ENCODE results near the gene CDK18. TPM values are rescaled to one million over a fixed set of nuclear protein-coding genes. Genes with fewer than 3 reads are reported as not detected.

CDK18 gene
- polyA plus RNA-seq, 1 donor (not counting 4 experiments of a cell fraction or from before 2014, with no cell fraction given) = 10.9 TPM

DNA sequence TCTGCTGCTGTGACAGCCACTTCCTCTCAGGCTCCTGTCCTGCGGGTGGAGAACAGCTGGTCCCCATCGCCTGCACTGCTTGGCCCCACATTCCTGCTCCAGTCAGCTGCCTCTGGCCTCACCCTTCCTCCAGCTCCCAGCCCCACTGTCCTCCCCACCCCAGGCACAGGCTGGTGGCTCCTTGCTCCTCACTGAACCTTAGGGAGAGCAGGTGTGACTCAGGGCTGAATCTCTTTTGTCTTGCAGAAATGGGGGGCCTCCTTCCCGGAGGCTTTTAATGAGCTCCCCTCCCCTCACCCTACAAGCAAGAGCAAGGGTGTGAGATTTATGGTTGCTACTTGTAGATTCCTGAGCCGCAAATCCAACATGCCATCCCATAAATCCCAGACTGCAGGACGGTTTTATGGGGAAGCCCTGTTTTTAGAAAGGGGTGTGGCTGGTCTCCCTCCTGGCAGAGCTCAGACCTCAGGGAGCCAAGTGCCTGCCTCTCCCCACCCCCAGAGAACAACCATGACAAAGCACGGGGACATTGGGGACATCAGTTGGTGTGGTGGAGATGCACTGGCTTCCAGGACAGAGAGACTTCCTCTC, 15.2 kb downstream of the CDK18 start:
- Histone ChIP-seq H4K20me1 (ENCODE audit: control insufficient read depth, extremely low read depth, insufficient read depth, low read length) (no peaks in the 10 kb centered on the region), H3K27me3 (ENCODE audit: control insufficient read depth, extremely low read depth, insufficient read depth, low read length) (no peaks in the 10 kb centered on the region), H3K27ac (ENCODE audit: control insufficient read depth, insufficient read depth, low read length) (no peak overlapping the region), H3K4me1 (ENCODE audit: control insufficient read depth, extremely low read depth, insufficient read depth, low read length) (no peaks in the 10 kb centered on the region), H3K9ac (ENCODE audit: control insufficient read depth, extremely low read depth, insufficient read depth, low read length) (no peak overlapping the region), H3K9me3 (ENCODE audit: control insufficient read depth, low read depth, low read length) (no peaks in the 10 kb centered on the region), H3K9me1 (ENCODE audit: control insufficient read depth, extremely low read depth, insufficient read depth, low read length) (no peaks in the 10 kb centered on the region), H3K36me3 (ENCODE audit: control insufficient read depth in 2 of 2, extremely low read depth in 1 of 2, insufficient read depth in 2 of 2, low read length in 2 of 2) (peaks cover 0 to 8% of the 10 kb centered on the region in 2 experiments), H3K79me2 (ENCODE audit: control insufficient read depth, insufficient read depth, low read length) (no peaks in the 10 kb centered on the region), H3K4me3 (ENCODE audit: control insufficient read depth in 2 of 3, extremely low read depth in 1 of 3, insufficient read depth in 2 of 3, low read depth in 1 of 3, low read length in 3 of 3) (no peak overlapping the region), H3K4me2 (ENCODE audit: control insufficient read depth, extremely low read depth, insufficient read depth, low read depth, low read length) (no peak overlapping the region), H2AFZ (ENCODE audit: control insufficient read depth, low read length) (no peak overlapping the region)
- DNase-seq (ENCODE audit: low read depth, low spot score) (no peak), FAIRE-seq (no peak)
- dilution Hi-C loops (cut with MboI; ENCODE audit: extremely low pct_ligation_motif_present, low sequenced_read_pairs) = no loop called here
- no peak for TF ChIP-seq EZH2 (IDR thresholded peaks at IDR 0.05; ENCODE audit: low read length)

DNA sequence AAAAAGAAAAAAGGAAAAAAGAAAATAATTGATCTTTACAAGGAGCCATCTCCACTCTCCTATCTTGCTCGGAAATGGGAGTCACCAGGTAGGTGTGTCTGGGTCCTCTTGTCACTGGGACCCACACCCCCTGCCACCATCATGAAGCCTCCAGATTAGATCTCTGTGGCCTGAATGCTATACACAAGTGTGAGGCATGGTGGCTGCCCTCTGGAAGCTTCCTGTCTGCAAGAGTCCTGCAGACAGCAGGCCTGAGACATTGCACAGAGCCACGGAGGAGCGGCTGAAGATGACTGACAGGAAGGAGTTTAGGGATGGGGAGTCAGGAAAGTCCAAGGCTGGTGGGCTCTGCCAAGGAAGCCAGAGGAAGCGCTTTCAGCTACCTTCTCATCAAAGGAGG, 16.2 kb downstream of the CDK18 start:
- Histone ChIP-seq H3K4me3 (ENCODE audit: control insufficient read depth in 2 of 3, extremely low read depth in 1 of 3, insufficient read depth in 2 of 3, low read depth in 1 of 3, low read length in 3 of 3) (no peak overlapping the region), H3K79me2 (ENCODE audit: control insufficient read depth, insufficient read depth, low read length) (no peaks in the 10 kb centered on the region), H3K9me3 (ENCODE audit: control insufficient read depth, low read depth, low read length) (no peaks in the 10 kb centered on the region), H3K9ac (ENCODE audit: control insufficient read depth, extremely low read depth, insufficient read depth, low read length) (no peak overlapping the region), H3K27ac (ENCODE audit: control insufficient read depth, insufficient read depth, low read length) (no peak overlapping the region), H3K9me1 (ENCODE audit: control insufficient read depth, extremely low read depth, insufficient read depth, low read length) (no peaks in the 10 kb centered on the region), H3K4me2 (ENCODE audit: control insufficient read depth, extremely low read depth, insufficient read depth, low read depth, low read length) (no peak overlapping the region), H3K4me1 (ENCODE audit: control insufficient read depth, extremely low read depth, insufficient read depth, low read length) (no peaks in the 10 kb centered on the region), H3K27me3 (ENCODE audit: control insufficient read depth, extremely low read depth, insufficient read depth, low read length) (no peaks in the 10 kb centered on the region), H3K36me3 (ENCODE audit: control insufficient read depth in 2 of 2, extremely low read depth in 1 of 2, insufficient read depth in 2 of 2, low read length in 2 of 2) (peaks cover 0 to 12% of the 10 kb centered on the region in 2 experiments), H2AFZ (ENCODE audit: control insufficient read depth, low read length) (no peak overlapping the region), H4K20me1 (ENCODE audit: control insufficient read depth, extremely low read depth, insufficient read depth, low read length) (no peaks in the 10 kb centered on the region)
- dilution Hi-C loops (cut with MboI; ENCODE audit: extremely low pct_ligation_motif_present, low sequenced_read_pairs) = no loop called here
- TF ChIP-seq EZH2 (IDR thresholded peaks at IDR 0.05; ENCODE audit: low read length) = no peak
- TF ChIP-seq, protein P1, sequence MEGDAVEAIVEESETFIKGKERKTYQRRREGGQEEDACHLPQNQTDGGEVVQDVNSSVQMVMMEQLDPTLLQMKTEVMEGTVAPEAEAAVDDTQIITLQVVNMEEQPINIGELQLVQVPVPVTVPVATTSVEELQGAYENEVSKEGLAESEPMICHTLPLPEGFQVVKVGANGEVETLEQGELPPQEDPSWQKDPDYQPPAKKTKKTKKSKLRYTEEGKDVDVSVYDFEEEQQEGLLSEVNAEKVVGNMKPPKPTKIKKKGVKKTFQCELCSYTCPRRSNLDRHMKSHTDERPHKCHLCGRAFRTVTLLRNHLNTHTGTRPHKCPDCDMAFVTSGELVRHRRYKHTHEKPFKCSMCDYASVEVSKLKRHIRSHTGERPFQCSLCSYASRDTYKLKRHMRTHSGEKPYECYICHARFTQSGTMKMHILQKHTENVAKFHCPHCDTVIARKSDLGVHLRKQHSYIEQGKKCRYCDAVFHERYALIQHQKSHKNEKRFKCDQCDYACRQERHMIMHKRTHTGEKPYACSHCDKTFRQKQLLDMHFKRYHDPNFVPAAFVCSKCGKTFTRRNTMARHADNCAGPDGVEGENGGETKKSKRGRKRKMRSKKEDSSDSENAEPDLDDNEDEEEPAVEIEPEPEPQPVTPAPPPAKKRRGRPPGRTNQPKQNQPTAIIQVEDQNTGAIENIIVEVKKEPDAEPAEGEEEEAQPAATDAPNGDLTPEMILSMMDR (optimal IDR thresholded peaks at IDR 0.05 in 1 of 3, IDR thresholded peaks at IDR 0.05 in 1 of 3, conservative IDR thresholded peaks at IDR 0.05 in 1 of 3; ENCODE audit: extremely low read depth in 1 of 3, insufficient read depth in 2 of 3, low read length in 3 of 3) = no peak
- no peak for DNase-seq (ENCODE audit: low read depth, low spot score)
- no peak for FAIRE-seq

DNA sequence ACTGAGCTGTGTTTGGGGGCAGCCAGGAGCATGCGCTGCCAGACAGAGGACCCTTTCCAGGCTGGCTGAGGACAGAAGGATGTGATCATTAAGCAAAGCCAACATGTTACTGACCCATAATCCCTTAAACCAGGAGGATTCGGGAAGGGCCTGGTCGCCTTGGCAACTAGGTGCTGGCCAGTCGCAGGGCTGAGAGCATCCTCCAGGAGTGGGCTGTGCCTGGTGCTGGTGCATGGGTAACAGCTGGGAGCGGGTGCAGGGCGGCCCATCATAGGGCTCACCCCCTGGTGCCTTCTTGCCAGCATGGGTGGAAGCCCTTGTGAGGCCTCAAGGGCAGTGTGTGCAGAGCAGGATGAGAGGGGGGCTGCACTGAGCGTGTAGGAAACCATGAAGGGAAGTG, 17.2 kb downstream of the CDK18 start:
- no peak overlapping the region for H3K4me3 ChIP-seq (ENCODE audit: control insufficient read depth in 2 of 3, extremely low read depth in 1 of 3, insufficient read depth in 2 of 3, low read depth in 1 of 3, low read length in 3 of 3)
- DNase-seq (ENCODE audit: low read depth, low spot score) = no peak
- H3K4me2 ChIP-seq (ENCODE audit: control insufficient read depth, extremely low read depth, insufficient read depth, low read depth, low read length) = no peak overlapping the region
- peaks cover 0 to 10% of the 10 kb centered on the region in 2 experiments for H3K36me3 ChIP-seq (ENCODE audit: control insufficient read depth in 2 of 2, extremely low read depth in 1 of 2, insufficient read depth in 2 of 2, low read length in 2 of 2)
- no peak for FAIRE-seq
- no peak overlapping the region for H2AFZ ChIP-seq (ENCODE audit: control insufficient read depth, low read length)
- no peaks in the 10 kb centered on the region for H3K4me1 ChIP-seq (ENCODE audit: control insufficient read depth, extremely low read depth, insufficient read depth, low read length)
- no peaks in the 10 kb centered on the region for H3K9me1 ChIP-seq (ENCODE audit: control insufficient read depth, extremely low read depth, insufficient read depth, low read length)
- H3K9me3 ChIP-seq (ENCODE audit: control insufficient read depth, low read depth, low read length) = no peaks in the 10 kb centered on the region
- no peaks in the 10 kb centered on the region for H3K27me3 ChIP-seq (ENCODE audit: control insufficient read depth, extremely low read depth, insufficient read depth, low read length)
- TF ChIP-seq EZH2 (IDR thresholded peaks at IDR 0.05; ENCODE audit: low read length) = no peak
- TF ChIP-seq, protein P1 (optimal IDR thresholded peaks at IDR 0.05 in 1 of 3, IDR thresholded peaks at IDR 0.05 in 1 of 3, conservative IDR thresholded peaks at IDR 0.05 in 1 of 3; ENCODE audit: extremely low read depth in 1 of 3, insufficient read depth in 2 of 3, low read length in 3 of 3) = no peak
- no peak overlapping the region for H3K27ac ChIP-seq (ENCODE audit: control insufficient read depth, insufficient read depth, low read length)
- H3K9ac ChIP-seq (ENCODE audit: control insufficient read depth, extremely low read depth, insufficient read depth, low read length) = no peak overlapping the region
- no peaks in the 10 kb centered on the region for H4K20me1 ChIP-seq (ENCODE audit: control insufficient read depth, extremely low read depth, insufficient read depth, low read length)
- H3K79me2 ChIP-seq (ENCODE audit: control insufficient read depth, insufficient read depth, low read length) = no peaks in the 10 kb centered on the region
- dilution Hi-C loops (cut with MboI; ENCODE audit: extremely low pct_ligation_motif_present, low sequenced_read_pairs) = no loop called here

Data from keratinocyte (primary cell).